Neuron (in vitro differentiated cells): ENCODE results near the gene CELF6.

ENCODE experiments used
- H2AFZ ChIP-seq: one replicate; pipeline ENCODE4 v1.6.1; 2013; ENCODE audit warnings: low read depth, mild to moderate bottlenecking, inconsistent platforms, low read length, moderate library complexity
- H3K27me3 ChIP-seq: one replicate; pipeline ENCODE4 v1.6.1; 2013; ENCODE audit warnings: low read length; ENCODE audit not compliant: insufficient read depth
- H3K36me3 ChIP-seq: one replicate; pipeline ENCODE4 v1.6.1; 2013; ENCODE audit warnings: low read length; ENCODE audit not compliant: insufficient read depth
- H3K4me1 ChIP-seq: one replicate; pipeline ENCODE4 v1.6.1; 2013; ENCODE audit warnings: low read length; ENCODE audit not compliant: insufficient read depth
- H3K4me3 ChIP-seq: 2 replicates; pipeline ENCODE4 v1.5.1; 2013; ENCODE audit warnings: mild to moderate bottlenecking, low read length, moderate library complexity
- H3K9me3 ChIP-seq: one replicate; pipeline ENCODE4 v1.6.1; 2013; ENCODE audit warnings: low read length

The CELF6 gene

DNA sequence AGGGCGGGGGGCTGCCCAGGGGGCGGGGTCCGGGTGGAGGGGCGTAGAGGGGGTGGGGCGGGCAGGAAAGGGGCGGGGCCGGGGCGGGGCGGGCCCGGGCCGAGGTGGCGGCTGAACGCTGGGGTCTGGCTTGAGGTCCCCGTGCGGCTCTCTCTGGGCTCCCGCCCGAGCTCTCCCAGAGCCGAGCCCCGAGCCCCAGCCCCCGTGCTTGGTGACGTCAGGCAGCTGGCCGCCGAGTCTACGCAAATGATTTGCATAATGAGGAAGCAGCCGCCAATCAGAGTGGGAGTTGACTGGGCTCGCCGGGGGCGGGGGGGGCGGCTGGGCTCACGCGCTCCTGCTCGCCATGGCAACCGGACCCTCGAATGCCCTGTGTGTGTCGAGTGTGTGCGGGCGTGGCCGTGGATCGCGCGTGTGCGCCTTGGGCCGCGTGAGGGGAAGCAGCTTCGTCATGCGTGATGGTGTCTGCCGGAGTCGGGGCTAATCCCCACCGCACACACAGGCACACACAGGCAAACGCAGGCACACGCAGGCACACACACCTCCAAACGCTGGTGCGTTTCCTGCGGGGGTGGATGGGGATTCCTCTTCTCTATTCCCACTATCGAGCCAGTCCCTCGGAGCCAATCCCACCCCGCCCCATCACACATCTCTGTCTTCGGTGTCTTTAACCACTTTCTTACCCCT is at the start of gene CELF6:
Gene CELF6 (minus strand): TSS at position 173 of the 687 bp plus-strand sequence. CDS start 283 bp downstream, outside the sequence.
- no peaks in the 10 kb centered on the region for H3K36me3 ChIP-seq
- no peaks in the 10 kb centered on the region for H3K27me3 ChIP-seq
- no peak within 1 kb of the TSS for H2AFZ ChIP-seq

DNA sequence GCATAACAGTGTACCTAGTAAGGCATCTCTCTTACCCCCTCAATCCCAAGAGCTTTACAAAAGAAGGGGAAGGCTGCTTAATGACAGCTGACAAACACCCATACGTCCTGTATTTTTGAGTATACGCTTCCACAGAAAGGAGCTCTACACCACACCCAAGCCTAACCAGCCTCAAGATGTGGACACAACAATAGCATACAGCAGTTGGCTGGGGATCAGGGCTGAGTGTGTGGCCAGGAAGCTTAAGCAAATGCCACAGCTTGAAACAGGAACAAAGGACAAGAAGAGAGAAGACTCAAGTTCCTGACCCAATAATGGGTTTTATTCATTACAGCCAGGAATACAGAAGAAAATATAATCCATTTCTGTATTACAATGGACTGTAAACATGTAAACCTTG is 48.9 kb upstream of the CELF6 start:
- peaks cover 9% of the 10 kb centered on the region for H3K36me3 ChIP-seq
- H3K27me3 ChIP-seq = no peaks in the 10 kb centered on the region
- no peak overlapping the region for H3K4me3 ChIP-seq
- H3K9me3 ChIP-seq = no peaks in the 10 kb centered on the region
- no peak overlapping the region for H2AFZ ChIP-seq
- H3K4me1 ChIP-seq = no peaks in the 10 kb centered on the region

More for the DNA sequence above, at the start of gene CELF6:
- Histone ChIP-seq H3K4me1 (peaks cover 7% of the 10 kb centered on the region), H3K4me3 (peak within 1 kb of the TSS; percentile 53), H3K9me3 (peaks cover 2% of the 10 kb centered on the region)

DNA sequence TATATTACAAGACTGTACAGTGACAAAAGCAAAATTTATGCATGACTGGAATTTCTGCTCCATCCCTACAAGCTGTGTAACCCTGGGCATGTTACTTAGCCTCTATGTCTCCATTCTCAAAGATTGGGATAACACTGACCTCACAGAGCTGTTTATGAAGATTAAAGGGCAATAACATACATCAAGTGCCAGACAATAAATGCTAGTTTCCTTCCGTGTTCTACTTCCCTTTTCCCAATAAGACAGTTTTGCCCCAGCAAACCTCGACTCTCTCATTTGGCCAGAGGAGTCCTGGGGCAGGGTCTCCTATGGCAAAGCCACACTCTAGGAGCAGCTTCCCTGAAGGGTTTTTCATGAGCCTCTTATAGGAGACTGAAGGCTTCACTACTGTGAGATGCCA is 48.4 kb upstream of the CELF6 start:
- no peaks in the 10 kb centered on the region for H3K4me1 ChIP-seq
- no peaks in the 10 kb centered on the region for H3K27me3 ChIP-seq
- no peaks in the 10 kb centered on the region for H3K9me3 ChIP-seq
- H3K4me3 ChIP-seq = no peak overlapping the region
- H3K36me3 ChIP-seq = peaks cover 10% of the 10 kb centered on the region
- H2AFZ ChIP-seq = no peak overlapping the region

DNA sequence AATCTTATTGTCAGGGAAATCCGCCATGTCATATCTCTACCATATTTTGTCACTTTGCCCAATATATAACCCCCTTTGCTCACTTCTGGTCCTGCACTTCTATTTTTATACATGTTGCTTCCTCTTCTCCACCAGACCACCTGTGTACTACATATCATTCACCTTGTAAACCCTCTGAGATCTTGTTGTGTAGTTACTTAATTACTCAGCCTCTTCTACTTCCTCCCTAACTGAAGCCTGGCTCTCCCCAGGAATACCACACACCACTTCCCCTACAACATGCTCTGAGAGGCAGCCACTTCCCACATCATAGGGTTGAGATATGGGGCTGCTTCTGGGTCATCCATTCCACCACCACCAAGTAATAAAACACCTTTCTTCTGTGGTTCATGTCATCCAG is 45.9 kb upstream of the CELF6 start:
- no peaks in the 10 kb centered on the region for H3K4me1 ChIP-seq
- no peaks in the 10 kb centered on the region for H3K27me3 ChIP-seq
- H3K9me3 ChIP-seq = no peaks in the 10 kb centered on the region
- H3K36me3 ChIP-seq = peaks cover 11% of the 10 kb centered on the region
- no peak overlapping the region for H2AFZ ChIP-seq
- no peak overlapping the region for H3K4me3 ChIP-seq

DNA sequence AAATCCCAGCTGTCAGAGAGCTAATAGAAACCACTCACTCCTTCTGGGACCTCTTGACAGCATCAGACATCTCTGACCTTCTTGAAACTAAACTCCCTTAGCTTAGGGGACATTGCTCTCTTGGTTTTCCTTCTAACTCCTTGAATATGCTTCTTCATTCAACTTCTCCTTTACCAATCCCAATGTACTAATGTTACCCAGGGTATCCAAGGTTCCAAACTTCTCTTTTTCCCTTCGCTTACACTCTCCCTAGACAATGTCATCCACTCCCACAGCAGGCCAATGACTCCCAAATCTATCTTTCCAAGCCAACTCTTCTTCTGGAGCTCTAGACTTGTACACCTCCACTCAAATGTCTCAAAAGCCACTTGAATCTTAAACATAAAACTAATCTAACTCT is 41.2 kb upstream of the CELF6 start:
- Histone ChIP-seq H2AFZ (no peak overlapping the region), H3K4me3 (no peak overlapping the region), H3K9me3 (no peaks in the 10 kb centered on the region), H3K4me1 (no peaks in the 10 kb centered on the region), H3K36me3 (peaks cover 10% of the 10 kb centered on the region), H3K27me3 (no peaks in the 10 kb centered on the region)

DNA sequence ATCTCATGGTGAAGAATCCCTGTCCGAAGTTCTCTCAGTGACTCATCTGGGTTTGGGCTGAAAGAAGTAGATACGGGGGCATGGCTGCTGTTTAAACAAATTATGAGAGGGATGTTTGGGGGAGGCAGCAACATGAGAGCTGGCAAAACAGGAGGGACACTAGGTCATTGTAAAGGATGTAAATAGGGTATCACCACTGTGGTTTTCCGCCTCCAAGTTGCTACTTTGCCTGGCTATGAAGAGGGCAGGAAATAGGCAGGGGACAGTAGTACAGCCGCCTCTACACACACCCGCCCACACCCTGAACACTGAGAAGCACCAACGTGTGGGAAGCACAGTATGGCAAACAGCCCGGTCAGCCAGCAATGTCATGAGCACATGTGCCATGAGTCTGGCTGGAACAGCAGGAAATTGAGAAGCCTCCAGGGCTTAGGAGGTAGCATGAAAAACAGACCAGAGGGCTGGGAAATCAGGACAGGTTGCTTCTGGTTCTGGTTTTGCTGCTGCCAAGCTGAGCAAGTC is 38.8 kb upstream of the CELF6 start:
- Histone ChIP-seq H3K36me3 (peaks cover 32% of the 10 kb centered on the region), H3K27me3 (no peaks in the 10 kb centered on the region), H3K9me3 (no peaks in the 10 kb centered on the region), H3K4me1 (no peaks in the 10 kb centered on the region), H3K4me3 (no peak overlapping the region), H2AFZ (no peak overlapping the region)

DNA sequence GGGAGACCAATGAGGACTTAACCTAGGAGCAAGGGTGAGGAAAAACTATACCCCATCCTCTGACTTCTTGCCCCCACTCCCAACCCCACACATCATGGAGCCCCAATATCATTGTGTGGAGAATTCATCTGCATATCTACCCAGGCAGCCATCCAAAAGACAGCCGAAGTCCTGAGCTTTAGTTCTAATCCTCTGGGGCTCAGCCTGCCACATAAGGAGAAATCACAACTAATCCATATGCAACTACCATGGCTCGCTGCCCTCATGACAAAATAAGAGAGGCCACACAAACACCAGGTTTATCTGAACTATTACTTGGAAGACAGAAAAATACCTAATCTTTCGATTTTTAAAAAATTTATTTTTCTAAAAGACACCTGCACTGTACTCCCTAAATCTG is 38.2 kb upstream of the CELF6 start:
- H3K27me3 ChIP-seq = no peaks in the 10 kb centered on the region
- no peak overlapping the region for H3K4me3 ChIP-seq
- peaks cover 36% of the 10 kb centered on the region for H3K36me3 ChIP-seq

DNA sequence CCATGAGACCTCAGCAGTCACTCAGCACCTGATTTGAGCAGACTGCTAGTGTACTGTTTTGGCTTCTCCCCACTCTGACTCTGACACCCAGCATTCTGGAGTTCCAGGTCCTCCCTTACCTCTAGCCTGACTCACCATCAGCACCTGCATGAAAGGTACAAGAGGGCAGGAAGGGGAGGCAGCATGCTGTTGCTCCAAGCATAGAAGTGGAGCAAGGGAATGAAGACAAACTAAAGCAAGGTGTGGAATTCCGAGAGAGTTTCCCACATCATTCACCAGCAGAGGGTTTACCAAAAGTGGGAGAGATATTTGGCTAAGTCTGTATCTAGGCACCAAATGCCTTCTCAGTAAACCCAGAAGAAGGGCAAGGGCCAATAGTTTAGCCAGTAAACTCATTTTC is 34.5 kb upstream of the CELF6 start:
- Histone ChIP-seq H3K4me3 (no peak overlapping the region), H3K36me3 (peaks cover 64% of the 10 kb centered on the region), H3K4me1 (no peaks in the 10 kb centered on the region), H3K27me3 (no peaks in the 10 kb centered on the region), H2AFZ (no peak overlapping the region), H3K9me3 (no peaks in the 10 kb centered on the region)

More for the DNA sequence above, 38.2 kb upstream of the CELF6 start:
- no peak overlapping the region for H2AFZ ChIP-seq
- H3K4me1 ChIP-seq = no peaks in the 10 kb centered on the region
- no peaks in the 10 kb centered on the region for H3K9me3 ChIP-seq

DNA sequence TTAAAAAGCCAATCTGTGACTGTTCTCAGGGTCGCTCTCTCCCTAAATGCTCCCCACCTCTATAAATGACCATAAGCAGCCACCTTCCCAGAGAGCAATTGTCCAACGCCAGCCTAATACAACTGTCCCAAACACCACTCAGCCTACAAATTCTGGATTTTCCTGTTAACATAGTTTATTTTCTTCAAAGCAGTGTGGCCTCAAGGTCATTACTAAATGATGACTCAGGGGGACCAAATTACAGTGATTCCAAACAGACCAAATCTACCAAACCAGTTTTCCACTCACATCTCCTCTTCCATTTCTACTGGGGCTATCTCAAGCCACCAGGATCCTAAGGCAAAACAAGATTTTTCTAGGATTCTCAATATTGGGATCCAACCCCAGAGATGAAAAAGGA is 33.3 kb upstream of the CELF6 start:
- Histone ChIP-seq H3K27me3 (no peaks in the 10 kb centered on the region), H3K4me3 (no peak overlapping the region), H3K9me3 (no peaks in the 10 kb centered on the region), H2AFZ (no peak overlapping the region), H3K36me3 (peaks cover 75% of the 10 kb centered on the region), H3K4me1 (no peaks in the 10 kb centered on the region)

DNA sequence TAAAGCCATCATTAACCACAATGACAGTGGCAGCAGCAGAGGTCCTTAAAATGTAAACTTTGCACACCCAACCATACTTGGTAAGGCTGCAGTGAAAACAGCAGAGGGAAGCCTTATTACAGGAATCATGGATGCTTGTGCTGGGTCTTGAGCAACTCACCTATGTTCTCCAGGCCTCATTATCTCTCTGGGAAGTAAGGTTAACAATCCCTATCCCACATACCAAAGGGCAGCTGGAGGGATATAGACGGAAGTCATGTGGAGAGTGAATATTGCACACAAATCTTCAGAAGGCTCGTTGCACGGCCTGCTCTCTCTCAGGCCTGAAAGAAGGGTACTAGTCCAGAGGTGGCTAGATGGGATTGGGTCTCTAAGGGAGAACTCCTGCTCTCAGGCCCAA is 25.8 kb upstream of the CELF6 start:
- peaks cover 68% of the 10 kb centered on the region for H3K36me3 ChIP-seq
- no peaks in the 10 kb centered on the region for H3K9me3 ChIP-seq
- no peaks in the 10 kb centered on the region for H3K4me1 ChIP-seq
- no peak overlapping the region for H2AFZ ChIP-seq
- no peak overlapping the region for H3K4me3 ChIP-seq
- H3K27me3 ChIP-seq = no peaks in the 10 kb centered on the region

DNA sequence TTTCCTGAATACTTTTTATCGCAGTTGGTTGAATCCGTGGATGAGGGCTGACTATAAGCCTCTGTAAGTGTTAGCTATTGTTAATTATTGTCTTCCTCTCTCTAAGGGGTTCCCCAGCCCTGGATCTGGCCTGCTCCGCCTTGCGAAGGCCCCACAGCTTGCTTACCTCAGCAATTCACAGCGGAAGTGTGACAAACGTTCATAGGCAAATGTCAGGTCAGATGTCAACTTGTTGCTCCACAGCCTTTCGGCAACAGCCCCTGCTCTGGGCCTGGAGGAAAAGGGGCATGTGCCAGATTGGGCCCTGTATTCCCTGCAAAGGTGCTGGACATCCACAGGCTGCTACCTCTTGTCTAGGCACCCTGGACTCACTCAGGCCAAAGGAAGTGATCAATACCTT is 25.3 kb upstream of the CELF6 start:
- no peaks in the 10 kb centered on the region for H3K9me3 ChIP-seq
- no peaks in the 10 kb centered on the region for H3K4me1 ChIP-seq
- no peak overlapping the region for H2AFZ ChIP-seq
- H3K27me3 ChIP-seq = no peaks in the 10 kb centered on the region
- H3K4me3 ChIP-seq = no peak overlapping the region
- peaks cover 63% of the 10 kb centered on the region for H3K36me3 ChIP-seq

DNA sequence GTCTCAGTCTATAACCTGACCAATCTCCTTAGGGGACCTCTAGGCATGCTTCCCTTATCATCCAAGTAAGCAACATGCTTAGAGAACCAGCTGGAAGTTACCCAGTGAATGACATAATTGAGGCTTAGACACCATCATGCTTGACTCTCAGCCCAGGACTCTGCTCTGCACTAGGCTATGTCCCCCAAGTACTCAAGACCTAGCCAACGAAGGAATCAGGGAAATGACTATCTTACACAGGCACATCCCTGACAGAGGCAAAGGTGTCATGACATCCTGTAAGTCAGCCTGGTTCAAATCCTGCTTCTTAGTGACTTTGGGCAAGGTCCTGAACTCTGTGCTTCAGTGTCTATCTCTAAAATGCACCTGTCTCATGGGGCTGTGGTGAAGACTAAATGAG is 24.6 kb upstream of the CELF6 start:
- H3K27me3 ChIP-seq = no peaks in the 10 kb centered on the region
- no peaks in the 10 kb centered on the region for H3K4me1 ChIP-seq
- peaks cover 60% of the 10 kb centered on the region for H3K36me3 ChIP-seq
- no peak overlapping the region for H2AFZ ChIP-seq
- H3K4me3 ChIP-seq = no peak overlapping the region
- no peaks in the 10 kb centered on the region for H3K9me3 ChIP-seq

DNA sequence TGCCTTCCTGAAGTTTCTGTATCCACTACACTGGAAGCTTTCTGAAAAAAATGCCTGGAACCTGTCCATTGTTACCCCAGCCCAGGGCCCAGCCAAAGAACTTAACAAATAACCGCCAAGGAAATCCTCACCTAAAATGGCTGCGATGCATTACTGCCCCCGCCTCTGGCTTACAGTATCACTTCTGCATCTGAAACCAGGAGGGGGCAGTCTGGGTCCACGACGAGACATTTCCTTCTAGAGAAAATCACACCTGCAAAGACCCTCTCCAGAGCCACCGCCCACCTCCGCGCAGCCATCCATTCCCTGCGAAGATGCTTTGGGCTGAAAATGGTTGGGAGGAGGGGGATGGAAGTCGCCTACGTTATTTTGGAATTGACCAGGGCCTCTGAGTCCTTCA is 22.4 kb upstream of the CELF6 start:
- Histone ChIP-seq H3K4me1 (no peaks in the 10 kb centered on the region), H3K4me3 (no peak overlapping the region), H3K9me3 (no peaks in the 10 kb centered on the region)

DNA sequence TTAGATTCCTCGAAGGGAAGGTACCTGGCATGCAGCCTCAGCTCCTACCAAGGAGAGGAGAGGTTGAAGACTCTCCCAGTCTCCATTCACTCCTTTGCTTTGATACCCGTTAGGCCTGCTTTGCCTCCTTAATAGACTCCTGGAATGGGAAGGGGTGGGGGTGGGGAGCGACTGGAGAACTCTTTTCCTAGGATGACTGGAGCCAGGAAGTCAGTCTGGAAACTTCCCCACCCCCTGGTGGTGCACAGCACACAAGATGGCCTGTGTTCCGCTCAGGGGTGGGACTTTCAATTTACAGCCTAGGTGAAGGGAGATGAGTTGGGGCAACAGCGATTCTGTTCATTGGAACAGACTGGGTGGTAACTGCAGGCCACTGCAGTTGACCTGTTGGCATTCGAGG is 21.4 kb upstream of the CELF6 start:
- Histone ChIP-seq H3K4me3 (no peak overlapping the region), H3K9me3 (no peaks in the 10 kb centered on the region), H3K36me3 (peaks cover 32% of the 10 kb centered on the region), H2AFZ (no peak overlapping the region), H3K27me3 (no peaks in the 10 kb centered on the region), H3K4me1 (no peaks in the 10 kb centered on the region)

More for the DNA sequence above, 22.4 kb upstream of the CELF6 start:
- Histone ChIP-seq H3K36me3 (peaks cover 42% of the 10 kb centered on the region), H2AFZ (no peak overlapping the region), H3K27me3 (no peaks in the 10 kb centered on the region)
